ENCODE results near the gene NENF.

- TF ChIP-seq CTCF (IDR thresholded peaks at IDR 0.05; ENCODE audit: low read length) (no peak), EZH2 (optimal IDR thresholded peaks at IDR 0.05; ENCODE audit: low read depth, low read length) (no peak), EZH2phosphoT487 (IDR thresholded peaks at IDR 0.05; ENCODE audit: low read length) (no peak)
Observed at GRCh38 chr1:212455401-212455800, 22.7 kb downstream of the NENF start.
